K562 (cell line): ENCODE data around the gene GNAZ. TPM values are rescaled to one million over a fixed set of nuclear protein-coding genes. Genes with fewer than 3 reads are reported as not detected.

Source experiments
- ATAC-seq: fragments of 200-7000 bp; cut with Tn5 transposase; 3 replicates; pipeline ENCODE4 v1.9.1; 2020; ENCODE audit warnings: moderate library complexity
- BruUV-seq: library from RNA; stranded (reverse); fragments of 400-500 nt; replicated peaks from 2 replicates; lab custom pipeline; 2021; lab: Mats Ljungman, UMichigan
- CTCF ChIA-PET: fragments of 300-600 bp; formaldehyde crosslinking; extraction: SDS; loops from one replicate; lab custom pipeline; 2021; ENCODE audit warnings: low intra/inter-chr PET ratio; lab: Yijun Ruan, JAX
- POLR2A ChIA-PET: fragments of 300-600, 350-650 bp; sonication (Branson Sonifier 250); formaldehyde crosslinking; extraction: SDS; loops from one replicate; lab custom pipeline; 2021; ENCODE audit warnings: antibody characterized with exemption, inconsistent platforms; lab: Yijun Ruan, JAX
- DNase-seq, 4 experiments: peaks; one replicate each; pipeline versions ENCODE4 v3.0.0 to v3.0.0-alpha.2; 2011 to 2018; ENCODE audit warnings: low spot score in 3 of 4, mixed read lengths in 3 of 4; ENCODE audit errors: extremely low read depth in 1 of 4
- FAIRE-seq: peaks from 2 replicates; lab custom pipeline; 2011; peaks lifted over from hg19 to GRCh38; lab: Jason Lieb, UNC
- H2AFZ ChIP-seq: 2 replicates; pipeline ENCODE4 v1.6.0; 2011; ENCODE audit warnings: low read depth, low read length, control low read depth, inconsistent platforms
- H3K27ac ChIP-seq: fragments of 200-600 bp; 3 replicates; pipeline ENCODE4 v1.8.0; 2011; ENCODE audit warnings: low read depth, mild to moderate bottlenecking, control low read depth, inconsistent platforms, low read length, moderate library complexity, mixed read lengths; ENCODE audit errors: extremely low read depth
- H3K27me3 ChIP-seq, 2 experiments: fragments of 300-600 bp in 1 of 2; 2 replicates in 1 of 2; 3 replicates in 1 of 2; pipeline versions ENCODE4 v1.6.0 to v1.8.0; 2011; ENCODE audit warnings: inconsistent platforms in 2 of 2, low read length in 2 of 2, mild to moderate bottlenecking in 1 of 2, mixed read lengths in 1 of 2, moderate library complexity in 1 of 2; ENCODE audit not compliant: control insufficient read depth in 2 of 2, insufficient read depth in 2 of 2
- H3K36me3 ChIP-seq: fragments of 300-600 bp; 3 replicates; pipeline ENCODE4 v1.8.0; 2011; ENCODE audit warnings: mild to moderate bottlenecking, low read length, inconsistent platforms; ENCODE audit not compliant: control insufficient read depth, insufficient read depth
- H3K4me1 ChIP-seq, 2 experiments: fragments of 200-600 bp in 1 of 2; replicated peaks in 1 of 2; 2 replicates in 1 of 2; 3 replicates in 1 of 2; pipeline versions ENCODE4 v1.5.1 to v1.8.0; 2011; ENCODE audit warnings: inconsistent platforms in 2 of 2, low read length in 2 of 2, mild to moderate bottlenecking in 1 of 2, mixed read lengths in 1 of 2, moderate library complexity in 1 of 2; ENCODE audit not compliant: control insufficient read depth in 2 of 2, insufficient read depth in 2 of 2
- H3K4me2 ChIP-seq: 2 replicates; pipeline ENCODE4 v1.6.1; 2011; ENCODE audit warnings: low read length, control low read depth, inconsistent platforms, mixed read lengths; ENCODE audit not compliant: insufficient read depth
- H3K4me3 ChIP-seq: fragments of 200-600 bp; sonication (generic), shearing (Covaris generic); 2 replicates; pipeline ENCODE4 v1.5.1; 2016; ENCODE audit warnings: control low read depth, inconsistent platforms
- H3K79me2 ChIP-seq: fragments of 200-600 bp; 3 replicates; pipeline ENCODE4 v1.8.0; 2011; ENCODE audit warnings: low read length, inconsistent platforms; ENCODE audit not compliant: control insufficient read depth, insufficient read depth
- H3K9ac ChIP-seq, 2 experiments: 2 replicates each; pipeline versions ENCODE4 v1.6.0 to v1.6.1; 2011; ENCODE audit warnings: low read depth in 2 of 2, low read length in 2 of 2, control low read depth in 1 of 2, inconsistent platforms in 1 of 2, mild to moderate bottlenecking in 1 of 2, mixed read lengths in 1 of 2; ENCODE audit not compliant: insufficient read depth in 1 of 2
- H3K9me1 ChIP-seq: one replicate; pipeline ENCODE4 v1.6.0; 2011; ENCODE audit warnings: inconsistent platforms, mild to moderate bottlenecking, low read length, moderate library complexity; ENCODE audit not compliant: control insufficient read depth, insufficient read depth
- H3K9me3 ChIP-seq: replicated peaks from 2 replicates; pipeline ENCODE4 v1.5.1; 2011; ENCODE audit warnings: low read depth, low read length, inconsistent platforms; ENCODE audit not compliant: control insufficient read depth, insufficient read depth
- H4K20me1 ChIP-seq: replicated peaks from 2 replicates; pipeline ENCODE4 v1.6.1; 2011; ENCODE audit warnings: low read length, inconsistent platforms, mixed read lengths; ENCODE audit not compliant: control insufficient read depth, insufficient read depth
- ATF3 ChIP-seq, 2 experiments: fragments of 450-650 bp in 1 of 2; sonication (generic) in 1 of 2; formaldehyde crosslinking in 1 of 2; IDR thresholded peaks in 1 of 2; conservative IDR thresholded peaks in 1 of 2; 2 replicates each; pipeline versions ENCODE4 v1.6.1 to v1.8.1; 2016 to 2023; ENCODE audit warnings: mild to moderate bottlenecking in 2 of 2, moderate library complexity in 2 of 2, inconsistent platforms in 1 of 2, missing genetic modification reagents in 1 of 2
- BHLHE40 ChIP-seq: IDR thresholded peaks from 2 replicates; pipeline ENCODE4 v1.6.1; 2011; ENCODE audit warnings: low read length, improper control_type of control experiment
- CREM ChIP-seq: IDR thresholded peaks from 2 replicates; pipeline ENCODE4 v1.6.1; 2014; ENCODE audit warnings: antibody characterized with exemption, low read depth
- FOXK2 ChIP-seq, 2 experiments: fragments of 450-650 bp; IDR thresholded peaks in 1 of 2; conservative IDR thresholded peaks in 1 of 2; 2 replicates each; pipeline ENCODE4 v1.6.1; 2016; ENCODE audit warnings: low read depth in 2 of 2, mild to moderate bottlenecking in 1 of 2
- MEF2A ChIP-seq: IDR thresholded peaks from 2 replicates; pipeline ENCODE4 v1.6.1; 2011; ENCODE audit warnings: low read depth, mild to moderate bottlenecking, low read length, moderate library complexity; ENCODE audit not compliant: control insufficient read depth
- SMAD4 ChIP-seq: fragments of 250-450 bp; sonication (Bioruptor Pico); conservative IDR thresholded peaks from 2 replicates; pipeline ENCODE4 v1.8.0; 2021; ENCODE audit warnings: inconsistent platforms, mild to moderate bottlenecking, moderate library complexity
- SP1 ChIP-seq: sonication (generic); formaldehyde crosslinking; IDR thresholded peaks from 2 replicates; pipeline ENCODE4 v1.8.1; 2022; ENCODE audit warnings: mild to moderate bottlenecking, missing genetic modification reagents
- SPI1 ChIP-seq: IDR thresholded peaks from 2 replicates; pipeline ENCODE4 v1.6.1; 2011; ENCODE audit warnings: low read depth, low read length, control low read depth, borderline replicate concordance
- TEAD1 ChIP-seq, 2 experiments: fragments of 450-650 bp in 1 of 2; sonication (generic) in 1 of 2; formaldehyde crosslinking; IDR thresholded peaks; 2 replicates each; pipeline versions ENCODE4 v1.4.0 to v1.8.0; 2020 to 2022; ENCODE audit warnings: mild to moderate bottlenecking in 2 of 2, missing genetic modification reagents in 1 of 2
- U2AF1 ChIP-seq: fragments of 200-400 bp; formaldehyde crosslinking; optimal IDR thresholded peaks from 2 replicates; pipeline ENCODE3; 2017; ENCODE audit warnings: mild to moderate bottlenecking, low read depth, low read length, moderate library complexity
- XRCC4 ChIP-seq: IDR thresholded peaks from one replicate; pipeline ENCODE4 v1.6.1; 2011; ENCODE audit not compliant: insufficient read depth, insufficient read length; ENCODE audit errors: extremely low read depth
- ZNF184 ChIP-seq: sonication (generic); formaldehyde crosslinking; IDR thresholded peaks from 2 replicates; pipeline ENCODE4 v1.5.0; 2020; ENCODE audit warnings: missing genetic modification reagents
- WGBS: fragments of 100-300 bp; shearing (Covaris generic); methylation state at CpG from one replicate; pipeline ENCODE4 v1.1.6; 2016; ENCODE audit warnings: low coverage, mixed read lengths; ENCODE audit not compliant: insufficient coverage; ENCODE audit errors: missing lambda C conversion rate; 5-methylcytosine and 5-hydroxymethylcytosine counted together
- in situ Hi-C: fragments of 300-500 bp; cut with MboI; formaldehyde crosslinking; loops from 4 replicates; pipeline ENCODE4 v1.15.0; 2018; ENCODE audit warnings: inconsistent platforms, mixed read lengths
- intact Hi-C: fragments of 100-400 bp; cut with micrococcal nuclease; formaldehyde crosslinking; loops from 2 replicates; pipeline ENCODE4 v1.14.2; 2022
- polyA plus RNA-seq, 8 experiments: library from polyadenylated mRNA; depleted of rRNA in 4 of 8; stranded (reverse) in 5 of 8; unstranded in 3 of 8; fragments of >200 nt; fragmentation: Nextera tagmentation in 2 of 8; fragmentation: Illumina TruSeq in 1 of 8; extraction: Ambion mirVana in 2 of 8; extraction: Trizol in 1 of 8; gene quantifications; 2 replicates each; pipeline versions ENCODE4 v1.2.1 to v1.2.3, GENCODE V29; 2011 to 2014; ENCODE audit warnings: inconsistent platforms in 1 of 8, missing spikeins in 1 of 8
- total RNA-seq, 7 experiments: library from RNA; depleted of rRNA in 6 of 7; stranded (reverse); fragments of >200 nt in 6 of 7; fragmentation: Illumina TruSeq in 2 of 7; extraction: Trizol in 2 of 7; gene quantifications; 2 replicates each; pipeline versions ENCODE4 v1.2.1 to v1.2.3, GENCODE V29; 2011 to 2021; ENCODE audit warnings: low replicate concordance in 1 of 7
- TF ChIP-seq, protein P1 (sequence below): sonication (generic); formaldehyde crosslinking; IDR thresholded peaks from 2 replicates; pipeline ENCODE4 v1.8.1; 2023; ENCODE audit warnings: mild to moderate bottlenecking, missing genetic modification reagents
- TF ChIP-seq, protein P2 (sequence below), 2 experiments: fragments of 450-650 bp in 1 of 2; sonication (generic) in 1 of 2; formaldehyde crosslinking; conservative IDR thresholded peaks; 2 replicates each; pipeline versions ENCODE4 v1.4.0 to v1.8.1; 2020 to 2022; ENCODE audit warnings: mild to moderate bottlenecking in 1 of 2, missing genetic modification reagents in 1 of 2

GNAZ gene
- total and polyA plus RNA-seq, 9 of the 15 experiments (the other 6 are each of a cell fraction or from before 2014, with no cell fraction given) = 0.04 to 0.22 (median 0.13) TPM; not detected in 3

- ChIA-PET POLR2A (interaction anchor here (0.7 to 19.0 kb wide), 7 partner anchors 7 to 168 kb away, joined by 3 to 414 read pairs (median 31); partner anchors contain the start of genes RAB36 and RSPH14), CTCF (interaction anchor here (0.6 to 12.0 kb wide), 4 partner anchors 51 to 277 kb away, joined by 3 to 549 read pairs (median 3); no protein-coding TSS in a partner anchor)
- Histone ChIP-seq H3K9me1 (peaks cover 15% of the 10 kb centered on the region), H3K4me1 (peaks cover 0 to 9% of the 10 kb centered on the region in 2 experiments; a peak in 2 of 5 replicates), H3K27ac (no peak overlapping the region), H2AFZ (no peak overlapping the region), H3K79me2 (no peaks in the 10 kb centered on the region), H4K20me1 (peaks cover 76% of the 10 kb centered on the region), H3K4me2 (no peak overlapping the region), H3K27me3 (peaks cover 50 to 83% of the 10 kb centered on the region in 2 experiments), H3K4me3 (no peak overlapping the region), H3K9me3 (no peaks in the 10 kb centered on the region), H3K9ac (peak overlapping the region in 1 of 2 experiments; percentile 2; a peak in 1 of 4 replicates), H3K36me3 (no peaks in the 10 kb centered on the region)
- ATAC-seq (no peak), DNase-seq (peak in 2 of 4 experiments; percentile 56 to 60), FAIRE-seq (no peak)
- WGBS = 3% methylated on average over 18 of the region's 18 CpGs
- intact Hi-C loops (loop anchor here (10.0 kb wide), 1 partner anchor 661 kb away; no protein-coding TSS in a partner anchor), in situ Hi-C loops (loop anchor here (5.0 kb wide), 2 partner anchors 158 to 278 kb away; no protein-coding TSS in a partner anchor)
- no TSS peak for BruUV-seq
- TF ChIP-seq SMAD4 (no peak), FOXK2 (conservative IDR thresholded peaks at IDR 0.05 in 1 of 2, IDR thresholded peaks at IDR 0.05 in 1 of 2; ENCODE audit: low read depth in 2 of 2) (no peak), BHLHE40 (no peak), ATF3 (IDR thresholded peaks at IDR 0.05) (no peak), ATF3 (CRISPR knock-in tag; conservative IDR thresholded peaks at IDR 0.05) (no peak), MEF2A (no peak), TEAD1 (CRISPR knock-in tag; IDR thresholded peaks at IDR 0.05) (no peak), U2AF1 (no peak), XRCC4 (no peak), ZNF184 (CRISPR knock-in tag) (no peak), SP1 (CRISPR knock-in tag) (no peak), CREM (no peak), SPI1 (no peak)
- TF ChIP-seq, protein P1, sequence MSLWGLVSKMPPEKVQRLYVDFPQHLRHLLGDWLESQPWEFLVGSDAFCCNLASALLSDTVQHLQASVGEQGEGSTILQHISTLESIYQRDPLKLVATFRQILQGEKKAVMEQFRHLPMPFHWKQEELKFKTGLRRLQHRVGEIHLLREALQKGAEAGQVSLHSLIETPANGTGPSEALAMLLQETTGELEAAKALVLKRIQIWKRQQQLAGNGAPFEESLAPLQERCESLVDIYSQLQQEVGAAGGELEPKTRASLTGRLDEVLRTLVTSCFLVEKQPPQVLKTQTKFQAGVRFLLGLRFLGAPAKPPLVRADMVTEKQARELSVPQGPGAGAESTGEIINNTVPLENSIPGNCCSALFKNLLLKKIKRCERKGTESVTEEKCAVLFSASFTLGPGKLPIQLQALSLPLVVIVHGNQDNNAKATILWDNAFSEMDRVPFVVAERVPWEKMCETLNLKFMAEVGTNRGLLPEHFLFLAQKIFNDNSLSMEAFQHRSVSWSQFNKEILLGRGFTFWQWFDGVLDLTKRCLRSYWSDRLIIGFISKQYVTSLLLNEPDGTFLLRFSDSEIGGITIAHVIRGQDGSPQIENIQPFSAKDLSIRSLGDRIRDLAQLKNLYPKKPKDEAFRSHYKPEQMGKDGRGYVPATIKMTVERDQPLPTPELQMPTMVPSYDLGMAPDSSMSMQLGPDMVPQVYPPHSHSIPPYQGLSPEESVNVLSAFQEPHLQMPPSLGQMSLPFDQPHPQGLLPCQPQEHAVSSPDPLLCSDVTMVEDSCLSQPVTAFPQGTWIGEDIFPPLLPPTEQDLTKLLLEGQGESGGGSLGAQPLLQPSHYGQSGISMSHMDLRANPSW (CRISPR knock-in tag) = no peak
- TF ChIP-seq, protein P2, sequence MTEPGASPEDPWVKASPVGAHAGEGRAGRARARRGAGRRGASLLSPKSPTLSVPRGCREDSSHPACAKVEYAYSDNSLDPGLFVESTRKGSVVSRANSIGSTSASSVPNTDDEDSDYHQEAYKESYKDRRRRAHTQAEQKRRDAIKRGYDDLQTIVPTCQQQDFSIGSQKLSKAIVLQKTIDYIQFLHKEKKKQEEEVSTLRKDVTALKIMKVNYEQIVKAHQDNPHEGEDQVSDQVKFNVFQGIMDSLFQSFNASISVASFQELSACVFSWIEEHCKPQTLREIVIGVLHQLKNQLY (CRISPR knock-in tag; conservative IDR thresholded peaks at IDR 0.05) = peak in 1 of 2 experiments; percentile 80; a peak in 1 of 4 replicates
These were observed 55.3 kb downstream of the GNAZ start for GRCh38 chr22:23125512-23126103.
